ENCODE results near the gene DPYD.

DPYD gene

GRCh38 chr1:97467445-97467844, 453.4 kb downstream of the DPYD start:
- no peak overlapping the region for H3K4me3 ChIP-seq (ENCODE audit: low read depth, low read length, poor library complexity, severe bottlenecking)
- no peak overlapping the region for H3K4me2 ChIP-seq (ENCODE audit: low read length)
- no peak overlapping the region for H2AFZ ChIP-seq (ENCODE audit: low read length)
- TF ChIP-seq CTCF (IDR thresholded peaks at IDR 0.05; ENCODE audit: low read length) (no peak), EZH2 (IDR thresholded peaks at IDR 0.05; ENCODE audit: borderline replicate concordance, low read length) (no peak)
- no peaks in the 10 kb centered on the region for H3K79me2 ChIP-seq (ENCODE audit: insufficient read depth, low read length)
- no peaks in the 10 kb centered on the region for H3K36me3 ChIP-seq (ENCODE audit: insufficient read depth, low read length)
- no peaks in the 10 kb centered on the region for H3K4me1 ChIP-seq (ENCODE audit: insufficient read depth, low read length, severe bottlenecking)
- no peak overlapping the region for H3K9ac ChIP-seq (ENCODE audit: low read length)
- no peaks in the 10 kb centered on the region for H3F3A ChIP-seq (ENCODE audit: insufficient read depth, low read length)
- H3K9me2 ChIP-seq (ENCODE audit: low read depth, low read length): no peaks in the 10 kb centered on the region
- no peaks in the 10 kb centered on the region for H4K20me1 ChIP-seq (ENCODE audit: insufficient read depth, low read length)
- no peak overlapping the region for H3K27ac ChIP-seq (ENCODE audit: low read depth, low read length, poor library complexity, severe bottlenecking)
- no peaks in the 10 kb centered on the region for H3K9me3 ChIP-seq (ENCODE audit: low read length)
- H3K27me3 ChIP-seq (ENCODE audit: insufficient read depth, low read length): no peaks in the 10 kb centered on the region

GRCh38 chr1:97464305-97464704, 456.5 kb downstream of the DPYD start:
- H3K4me3 ChIP-seq (ENCODE audit: low read depth, low read length, poor library complexity, severe bottlenecking): no peak overlapping the region
- H4K20me1 ChIP-seq (ENCODE audit: insufficient read depth, low read length): no peaks in the 10 kb centered on the region
- TF ChIP-seq EZH2 (IDR thresholded peaks at IDR 0.05; ENCODE audit: borderline replicate concordance, low read length) (no peak), CTCF (IDR thresholded peaks at IDR 0.05; ENCODE audit: low read length) (no peak)
- no peaks in the 10 kb centered on the region for H3K79me2 ChIP-seq (ENCODE audit: insufficient read depth, low read length)
- H3K9me3 ChIP-seq (ENCODE audit: low read length): no peaks in the 10 kb centered on the region
- H3F3A ChIP-seq (ENCODE audit: insufficient read depth, low read length): no peaks in the 10 kb centered on the region
- H3K27ac ChIP-seq (ENCODE audit: low read depth, low read length, poor library complexity, severe bottlenecking): no peak overlapping the region
- no peak overlapping the region for H3K4me2 ChIP-seq (ENCODE audit: low read length)
- no peak overlapping the region for H3K9ac ChIP-seq (ENCODE audit: low read length)
- no peak overlapping the region for H2AFZ ChIP-seq (ENCODE audit: low read length)
- no peaks in the 10 kb centered on the region for H3K36me3 ChIP-seq (ENCODE audit: insufficient read depth, low read length)
- peaks cover 14% of the 10 kb centered on the region for H3K4me1 ChIP-seq (ENCODE audit: insufficient read depth, low read length, severe bottlenecking)
- H3K27me3 ChIP-seq (ENCODE audit: insufficient read depth, low read length): no peaks in the 10 kb centered on the region
- H3K9me2 ChIP-seq (ENCODE audit: low read depth, low read length): no peaks in the 10 kb centered on the region

- H3K4me1 ChIP-seq (ENCODE audit: insufficient read depth, low read length, severe bottlenecking): peaks cover 14% of the 10 kb centered on the region
- H3K9ac ChIP-seq (ENCODE audit: low read length): no peak overlapping the region
- H3K36me3 ChIP-seq (ENCODE audit: insufficient read depth, low read length): no peaks in the 10 kb centered on the region
- TF ChIP-seq CTCF (IDR thresholded peaks at IDR 0.05; ENCODE audit: low read length) (no peak), EZH2 (IDR thresholded peaks at IDR 0.05; ENCODE audit: borderline replicate concordance, low read length) (no peak)
- no peaks in the 10 kb centered on the region for H3K27me3 ChIP-seq (ENCODE audit: insufficient read depth, low read length)
- H3F3A ChIP-seq (ENCODE audit: insufficient read depth, low read length): no peaks in the 10 kb centered on the region
- no peaks in the 10 kb centered on the region for H3K9me2 ChIP-seq (ENCODE audit: low read depth, low read length)
- no peaks in the 10 kb centered on the region for H3K79me2 ChIP-seq (ENCODE audit: insufficient read depth, low read length)
- H4K20me1 ChIP-seq (ENCODE audit: insufficient read depth, low read length): no peaks in the 10 kb centered on the region
- no peak overlapping the region for H3K4me2 ChIP-seq (ENCODE audit: low read length)
- no peak overlapping the region for H3K4me3 ChIP-seq (ENCODE audit: low read depth, low read length, poor library complexity, severe bottlenecking)
- no peaks in the 10 kb centered on the region for H3K9me3 ChIP-seq (ENCODE audit: low read length)
- no peak overlapping the region for H3K27ac ChIP-seq (ENCODE audit: low read depth, low read length, poor library complexity, severe bottlenecking)
- no peak overlapping the region for H2AFZ ChIP-seq (ENCODE audit: low read length)
Observed at GRCh38 chr1:97461782-97462181, 459.1 kb downstream of the DPYD start.

Data from OCI-LY1 (cell line).